HEK293 (cell line): ENCODE results near the gene CHL1.

Source experiments
- CTCF ChIA-PET: fragments of 350-600 bp; formaldehyde crosslinking; extraction: SDS; loops from one replicate; lab custom pipeline; 2021; ENCODE audit warnings: antibody characterized with exemption; lab: Yijun Ruan, JAX
- POLR2A ChIA-PET: fragments of 300-600 bp; formaldehyde crosslinking; extraction: SDS; loops from one replicate; lab custom pipeline; 2020; ENCODE audit warnings: antibody characterized with exemption, inconsistent platforms; lab: Yijun Ruan, JAX
- H3K27ac ChIP-seq: fragments of 200-500 bp; sonication (Bioruptor generic); 2 replicates; pipeline ENCODE4 v1.5.1; 2014; ENCODE audit warnings: low read depth, low read length, control low read depth, inconsistent platforms; ENCODE audit errors: extremely low read depth
- H3K36me3 ChIP-seq, 2 experiments: fragments of 200-500 bp in 1 of 2; sonication (Bioruptor generic) in 1 of 2; 1 replicate in 1 of 2; 2 replicates in 1 of 2; pipeline ENCODE4 v1.5.1; 2014 to 2017; ENCODE audit warnings: inconsistent platforms in 2 of 2, low read length in 2 of 2; ENCODE audit not compliant: control insufficient read depth in 2 of 2, insufficient read depth in 1 of 2
- H3K4me1 ChIP-seq: fragments of 200-500 bp; sonication (Bioruptor generic); 2 replicates; pipeline ENCODE4 v1.5.1; 2014; ENCODE audit warnings: mild to moderate bottlenecking, low read length, inconsistent platforms; ENCODE audit not compliant: control insufficient read depth, insufficient read depth
- H3K4me3 ChIP-seq: 2 replicates; pipeline ENCODE4 v1.5.1; 2011; ENCODE audit warnings: low read depth, mild to moderate bottlenecking, control low read depth, low read length, moderate library complexity
- H3K9me3 ChIP-seq: fragments of 200-500 bp; sonication (Bioruptor generic); 2 replicates; pipeline ENCODE4 v1.5.1; 2014; ENCODE audit warnings: low read depth, low read length, inconsistent platforms; ENCODE audit not compliant: control insufficient read depth, insufficient read depth
- AEBP2 ChIP-seq: fragments of 450-650 bp; formaldehyde crosslinking; IDR thresholded peaks from 2 replicates; pipeline ENCODE4 v1.5.1; 2016; ENCODE audit warnings: missing biosample characterization, missing genetic modification characterization, borderline replicate concordance
- ATF2 ChIP-seq: fragments of 450-650 bp; formaldehyde crosslinking; IDR thresholded peaks from 2 replicates; pipeline ENCODE4 v1.5.1; 2016; ENCODE audit warnings: missing biosample characterization, missing genetic modification characterization, low read depth
- EGR2 ChIP-seq: fragments of 450-650 bp; formaldehyde crosslinking; IDR thresholded peaks from 2 replicates; pipeline ENCODE4 v1.5.1; 2016; ENCODE audit warnings: low read depth, missing biosample characterization, missing genetic modification characterization
- ZFP37 ChIP-seq: fragments of 450-650 bp; formaldehyde crosslinking; IDR thresholded peaks from 2 replicates; pipeline ENCODE4 v1.5.1; 2016; ENCODE audit warnings: missing biosample characterization, missing genetic modification characterization
- ZFP69B ChIP-seq: fragments of 450-650 bp; formaldehyde crosslinking; IDR thresholded peaks from 2 replicates; pipeline ENCODE4 v1.5.1; 2016; ENCODE audit warnings: missing biosample characterization, missing genetic modification characterization
- ZNF121 ChIP-seq: fragments of 450-650 bp; formaldehyde crosslinking; IDR thresholded peaks from 2 replicates; pipeline ENCODE4 v1.5.1; 2016; ENCODE audit warnings: missing biosample characterization, missing genetic modification characterization
- ZNF155 ChIP-seq: fragments of 450-650 bp; formaldehyde crosslinking; IDR thresholded peaks from 2 replicates; pipeline ENCODE4 v1.5.1; 2016; ENCODE audit warnings: missing biosample characterization, missing genetic modification characterization
- ZNF350 ChIP-seq: fragments of 450-650 bp; formaldehyde crosslinking; IDR thresholded peaks from 2 replicates; pipeline ENCODE4 v1.5.0; 2017; ENCODE audit warnings: missing biosample characterization, mild to moderate bottlenecking, missing genetic modification characterization
- ZNF354C ChIP-seq: fragments of 450-650 bp; formaldehyde crosslinking; IDR thresholded peaks from 2 replicates; pipeline ENCODE4 v1.5.1; 2016; ENCODE audit warnings: missing biosample characterization, missing genetic modification characterization, low read depth, borderline replicate concordance
- ZNF521 ChIP-seq: fragments of 450-650 bp; formaldehyde crosslinking; IDR thresholded peaks from 2 replicates; pipeline ENCODE4 v1.5.1; 2017; ENCODE audit warnings: missing biosample characterization, mild to moderate bottlenecking, missing genetic modification characterization
- ZNF626 ChIP-seq: fragments of 450-650 bp; sonication (Bioruptor Pico); formaldehyde crosslinking; IDR thresholded peaks from 2 replicates; pipeline ENCODE4 v1.5.1; 2018; ENCODE audit warnings: missing biosample characterization, missing genetic modification characterization, inconsistent platforms
- ZNF654 ChIP-seq: fragments of 450-650 bp; formaldehyde crosslinking; IDR thresholded peaks from 2 replicates; pipeline ENCODE4 v1.5.1; 2016; ENCODE audit warnings: low read depth, missing biosample characterization, missing genetic modification characterization
- ZSCAN5A ChIP-seq: fragments of 450-650 bp; formaldehyde crosslinking; IDR thresholded peaks from 2 replicates; pipeline ENCODE4 v1.5.1; 2016; ENCODE audit warnings: missing biosample characterization, missing genetic modification characterization

The CHL1 gene

GRCh38 chr3:409011-409410 is 212.4 kb downstream of the CHL1 start:
- POLR2A ChIA-PET, result no interaction called here
- no peak for TF ChIP-seq ZNF521 (tag by site-specific recombination)
- no peak for TF ChIP-seq EGR2 (tag by site-specific recombination)
- no peak for TF ChIP-seq ZNF350
- no peak for TF ChIP-seq ZNF121 (tag by site-specific recombination)
- no peak for TF ChIP-seq ZNF155 (tag by site-specific recombination)
- peak; percentile 80 for TF ChIP-seq ATF2 (tag by site-specific recombination)
- CTCF ChIA-PET, result no interaction called here
- no peaks in the 10 kb centered on the region for H3K36me3 ChIP-seq
- no peak overlapping the region for H3K4me3 ChIP-seq
- H3K27ac ChIP-seq, result no peak overlapping the region
- H3K9me3 ChIP-seq, result no peaks in the 10 kb centered on the region
- H3K4me1 ChIP-seq, result no peaks in the 10 kb centered on the region

- CTCF ChIA-PET, result no interaction called here
- Histone ChIP-seq H3K9me3 (no peaks in the 10 kb centered on the region), H3K36me3 (no peaks in the 10 kb centered on the region), H3K4me1 (no peaks in the 10 kb centered on the region), H3K27ac (no peak overlapping the region), H3K4me3 (no peak overlapping the region)
- POLR2A ChIA-PET, result no interaction called here
- no peak for TF ChIP-seq ZNF354C (tag by site-specific recombination)
- TF ChIP-seq ZNF626 (tag by site-specific recombination), result no peak
- no peak for TF ChIP-seq ZSCAN5A
- TF ChIP-seq ZFP69B, result no peak
- no peak for TF ChIP-seq ZFP37 (tag by site-specific recombination)
Measured at GRCh38 chr3:411226-411625, 214.7 kb downstream of the CHL1 start.

GRCh38 chr3:414063-414462 is 217.5 kb downstream of the CHL1 start:
- CTCF ChIA-PET, result interaction anchor here (0.5 to 1.0 kb wide), 6 partner anchors 9 to 1005 kb away, joined by 3 to 5 read pairs (median 3); no protein-coding TSS in a partner anchor

More at GRCh38 chr3:414063-414462, 217.5 kb downstream of the CHL1 start:
- H3K9me3 ChIP-seq, result no peaks in the 10 kb centered on the region
- POLR2A ChIA-PET, result no interaction called here
- TF ChIP-seq ZNF654 (tag by site-specific recombination) (peak; percentile 20; the same call in 1 of the 2 replicates), AEBP2 (tag by site-specific recombination) (no peak)
- TF ChIP-seq, all 188 proteins: peak for 1
- H3K36me3 ChIP-seq, result no peaks in the 10 kb centered on the region
- no peak overlapping the region for H3K27ac ChIP-seq
- H3K4me1 ChIP-seq, result no peaks in the 10 kb centered on the region
- H3K4me3 ChIP-seq, result no peak overlapping the region
